H1 (cell line): Measurements from ENCODE around the gene FLT3. TPM values are rescaled to one million over a fixed set of nuclear protein-coding genes. Genes with fewer than 3 reads are reported as not detected.

Experiments
- CBX5 ChIP-seq: fragments of 300-800, 300-1000 bp; sonication (generic); IDR thresholded peaks from 2 replicates; pipeline ENCODE4 v1.7.1; 2016; ENCODE audit warnings: antibody characterized with exemption, low read length, low read depth
- MAFK ChIP-seq: IDR thresholded peaks from 2 replicates; pipeline ENCODE4 v1.6.1; 2012; ENCODE audit warnings: low read depth, mild to moderate bottlenecking, improper control_type of control experiment, low read length
- NRF1 ChIP-seq: IDR thresholded peaks from 2 replicates; pipeline ENCODE4 v1.6.1; 2011; ENCODE audit warnings: mild to moderate bottlenecking, low read depth, low read length, improper control_type of control experiment
- RBBP5 ChIP-seq: IDR thresholded peaks from 2 replicates; pipeline ENCODE4 v1.7.1; 2012; ENCODE audit warnings: low read depth, mild to moderate bottlenecking, inconsistent platforms, low read length, moderate library complexity, borderline replicate concordance
- SP2 ChIP-seq: IDR thresholded peaks from 2 replicates; pipeline ENCODE4 v1.6.1; 2012; ENCODE audit warnings: mild to moderate bottlenecking, low read length, inconsistent platforms
- TAF7 ChIP-seq: optimal IDR thresholded peaks from 2 replicates; pipeline ENCODE3; 2011; ENCODE audit warnings: low read depth, mild to moderate bottlenecking, inconsistent platforms, low read length, moderate library complexity, borderline replicate concordance
- polyA plus RNA-seq, 7 experiments: library from polyadenylated mRNA; depleted of rRNA in 3 of 7; stranded (reverse) in 5 of 7; unstranded in 2 of 7; fragments of >200 nt in 5 of 7; fragments of 200-250 nt in 2 of 7; gene quantifications; 1 replicate in 5 of 7; 2 replicates in 1 of 7; 4 replicates in 1 of 7; pipeline versions ENCODE4 v1.2.1 to v1.2.3, GENCODE V29; 2011 to 2013; ENCODE audit warnings: missing spikeins in 2 of 7, mixed read lengths in 2 of 7
- total RNA-seq: library from RNA; stranded (reverse); fragmentation: NEBNext Ultra II Directional; extraction: Animal tissue kit (Norgen Biotek cat#: 25700); gene quantifications from 2 replicates; pipeline ENCODE4 v1.2.1, GENCODE V29; 2021
- TF ChIP-seq, protein P1 (sequence below): fragments of 300-600 bp; sonication (generic); IDR thresholded peaks from 2 replicates; pipeline ENCODE4 v1.7.1; 2012; ENCODE audit warnings: low read length, moderate library complexity, mild to moderate bottlenecking, inconsistent platforms; ENCODE audit not compliant: insufficient replicate concordance

FLT3 gene
- total and polyA plus RNA-seq, 2 of the 8 experiments (the other 6 are each of a cell fraction or from before 2014, with no cell fraction given): 0.44 to 0.71 TPM

DNA sequence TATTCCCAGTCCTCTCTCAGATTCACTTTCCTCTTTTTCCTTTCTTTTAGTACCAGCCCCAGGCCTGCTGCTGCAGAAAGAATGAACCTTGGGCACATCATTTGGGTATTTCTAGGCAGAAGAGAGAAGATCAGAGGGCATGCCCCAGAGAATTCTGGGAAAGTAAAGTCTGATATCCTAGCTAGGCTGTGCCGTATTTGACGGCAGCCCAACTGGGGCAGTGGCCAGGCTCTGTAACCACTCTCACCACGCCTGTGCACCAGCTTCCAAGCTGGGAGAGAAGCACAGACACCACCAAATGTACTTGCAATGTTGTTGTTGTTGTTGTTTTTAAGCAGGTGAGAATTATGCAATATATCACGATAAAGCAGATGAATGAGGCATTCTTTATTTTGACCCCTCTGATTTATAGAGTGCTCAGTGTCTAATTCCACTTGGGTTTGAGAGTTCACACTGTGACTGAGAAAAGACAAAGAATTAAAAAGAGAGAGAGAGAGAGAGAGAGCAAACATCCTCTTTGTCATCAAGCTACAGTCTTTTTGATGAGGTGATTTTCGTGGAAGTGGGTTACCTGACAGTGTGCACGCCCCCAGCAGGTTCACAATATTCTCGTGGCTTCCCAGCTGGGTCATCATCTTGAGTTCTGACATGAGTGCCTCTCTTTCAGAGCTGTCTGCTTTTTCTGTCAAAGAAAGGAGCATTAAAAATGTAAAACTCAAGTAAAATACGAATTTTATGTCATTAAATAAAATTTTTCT lies 72.6 kb downstream of the FLT3 start (continued):
- TF ChIP-seq, protein P1, sequence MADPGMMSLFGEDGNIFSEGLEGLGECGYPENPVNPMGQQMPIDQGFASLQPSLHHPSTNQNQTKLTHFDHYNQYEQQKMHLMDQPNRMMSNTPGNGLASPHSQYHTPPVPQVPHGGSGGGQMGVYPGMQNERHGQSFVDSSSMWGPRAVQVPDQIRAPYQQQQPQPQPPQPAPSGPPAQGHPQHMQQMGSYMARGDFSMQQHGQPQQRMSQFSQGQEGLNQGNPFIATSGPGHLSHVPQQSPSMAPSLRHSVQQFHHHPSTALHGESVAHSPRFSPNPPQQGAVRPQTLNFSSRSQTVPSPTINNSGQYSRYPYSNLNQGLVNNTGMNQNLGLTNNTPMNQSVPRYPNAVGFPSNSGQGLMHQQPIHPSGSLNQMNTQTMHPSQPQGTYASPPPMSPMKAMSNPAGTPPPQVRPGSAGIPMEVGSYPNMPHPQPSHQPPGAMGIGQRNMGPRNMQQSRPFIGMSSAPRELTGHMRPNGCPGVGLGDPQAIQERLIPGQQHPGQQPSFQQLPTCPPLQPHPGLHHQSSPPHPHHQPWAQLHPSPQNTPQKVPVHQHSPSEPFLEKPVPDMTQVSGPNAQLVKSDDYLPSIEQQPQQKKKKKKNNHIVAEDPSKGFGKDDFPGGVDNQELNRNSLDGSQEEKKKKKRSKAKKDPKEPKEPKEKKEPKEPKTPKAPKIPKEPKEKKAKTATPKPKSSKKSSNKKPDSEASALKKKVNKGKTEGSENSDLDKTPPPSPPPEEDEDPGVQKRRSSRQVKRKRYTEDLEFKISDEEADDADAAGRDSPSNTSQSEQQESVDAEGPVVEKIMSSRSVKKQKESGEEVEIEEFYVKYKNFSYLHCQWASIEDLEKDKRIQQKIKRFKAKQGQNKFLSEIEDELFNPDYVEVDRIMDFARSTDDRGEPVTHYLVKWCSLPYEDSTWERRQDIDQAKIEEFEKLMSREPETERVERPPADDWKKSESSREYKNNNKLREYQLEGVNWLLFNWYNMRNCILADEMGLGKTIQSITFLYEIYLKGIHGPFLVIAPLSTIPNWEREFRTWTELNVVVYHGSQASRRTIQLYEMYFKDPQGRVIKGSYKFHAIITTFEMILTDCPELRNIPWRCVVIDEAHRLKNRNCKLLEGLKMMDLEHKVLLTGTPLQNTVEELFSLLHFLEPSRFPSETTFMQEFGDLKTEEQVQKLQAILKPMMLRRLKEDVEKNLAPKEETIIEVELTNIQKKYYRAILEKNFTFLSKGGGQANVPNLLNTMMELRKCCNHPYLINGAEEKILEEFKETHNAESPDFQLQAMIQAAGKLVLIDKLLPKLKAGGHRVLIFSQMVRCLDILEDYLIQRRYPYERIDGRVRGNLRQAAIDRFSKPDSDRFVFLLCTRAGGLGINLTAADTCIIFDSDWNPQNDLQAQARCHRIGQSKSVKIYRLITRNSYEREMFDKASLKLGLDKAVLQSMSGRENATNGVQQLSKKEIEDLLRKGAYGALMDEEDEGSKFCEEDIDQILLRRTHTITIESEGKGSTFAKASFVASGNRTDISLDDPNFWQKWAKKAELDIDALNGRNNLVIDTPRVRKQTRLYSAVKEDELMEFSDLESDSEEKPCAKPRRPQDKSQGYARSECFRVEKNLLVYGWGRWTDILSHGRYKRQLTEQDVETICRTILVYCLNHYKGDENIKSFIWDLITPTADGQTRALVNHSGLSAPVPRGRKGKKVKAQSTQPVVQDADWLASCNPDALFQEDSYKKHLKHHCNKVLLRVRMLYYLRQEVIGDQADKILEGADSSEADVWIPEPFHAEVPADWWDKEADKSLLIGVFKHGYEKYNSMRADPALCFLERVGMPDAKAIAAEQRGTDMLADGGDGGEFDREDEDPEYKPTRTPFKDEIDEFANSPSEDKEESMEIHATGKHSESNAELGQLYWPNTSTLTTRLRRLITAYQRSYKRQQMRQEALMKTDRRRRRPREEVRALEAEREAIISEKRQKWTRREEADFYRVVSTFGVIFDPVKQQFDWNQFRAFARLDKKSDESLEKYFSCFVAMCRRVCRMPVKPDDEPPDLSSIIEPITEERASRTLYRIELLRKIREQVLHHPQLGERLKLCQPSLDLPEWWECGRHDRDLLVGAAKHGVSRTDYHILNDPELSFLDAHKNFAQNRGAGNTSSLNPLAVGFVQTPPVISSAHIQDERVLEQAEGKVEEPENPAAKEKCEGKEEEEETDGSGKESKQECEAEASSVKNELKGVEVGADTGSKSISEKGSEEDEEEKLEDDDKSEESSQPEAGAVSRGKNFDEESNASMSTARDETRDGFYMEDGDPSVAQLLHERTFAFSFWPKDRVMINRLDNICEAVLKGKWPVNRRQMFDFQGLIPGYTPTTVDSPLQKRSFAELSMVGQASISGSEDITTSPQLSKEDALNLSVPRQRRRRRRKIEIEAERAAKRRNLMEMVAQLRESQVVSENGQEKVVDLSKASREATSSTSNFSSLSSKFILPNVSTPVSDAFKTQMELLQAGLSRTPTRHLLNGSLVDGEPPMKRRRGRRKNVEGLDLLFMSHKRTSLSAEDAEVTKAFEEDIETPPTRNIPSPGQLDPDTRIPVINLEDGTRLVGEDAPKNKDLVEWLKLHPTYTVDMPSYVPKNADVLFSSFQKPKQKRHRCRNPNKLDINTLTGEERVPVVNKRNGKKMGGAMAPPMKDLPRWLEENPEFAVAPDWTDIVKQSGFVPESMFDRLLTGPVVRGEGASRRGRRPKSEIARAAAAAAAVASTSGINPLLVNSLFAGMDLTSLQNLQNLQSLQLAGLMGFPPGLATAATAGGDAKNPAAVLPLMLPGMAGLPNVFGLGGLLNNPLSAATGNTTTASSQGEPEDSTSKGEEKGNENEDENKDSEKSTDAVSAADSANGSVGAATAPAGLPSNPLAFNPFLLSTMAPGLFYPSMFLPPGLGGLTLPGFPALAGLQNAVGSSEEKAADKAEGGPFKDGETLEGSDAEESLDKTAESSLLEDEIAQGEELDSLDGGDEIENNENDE: no peak
- TF ChIP-seq TAF7 (no peak), NRF1 (no peak), RBBP5 (no peak), SP2 (no peak), CBX5 (no peak), MAFK (no peak)
- TF ChIP-seq, all 59 proteins: peak for 0
